GM12878 (cell line): Measurements from ENCODE around the gene DOCK7.

Experiments
- BHLHE40 ChIP-seq, 2 experiments: fragments of 450-650 bp in 1 of 2; IDR thresholded peaks; 2 replicates each; pipeline ENCODE4 v1.6.1; 2011 to 2017; ENCODE audit warnings: low read depth in 2 of 2, borderline replicate concordance in 1 of 2, improper control_type of control experiment in 1 of 2, low read length in 1 of 2, mild to moderate bottlenecking in 1 of 2
- RAD21 ChIP-seq: IDR thresholded peaks from 2 replicates; pipeline ENCODE4 v1.6.1; 2011; ENCODE audit warnings: mild to moderate bottlenecking, low read depth, low read length, moderate library complexity; ENCODE audit not compliant: insufficient read depth
- SMAD5 ChIP-seq: IDR thresholded peaks from 2 replicates; pipeline ENCODE4 v1.6.1; 2016; ENCODE audit warnings: antibody characterized with exemption, low read depth
- TAF1 ChIP-seq: IDR thresholded peaks from 2 replicates; pipeline ENCODE4 v1.6.1; 2011; ENCODE audit warnings: mild to moderate bottlenecking, low read depth, low read length, borderline replicate concordance
- TF ChIP-seq, protein P1 (sequence below), 3 experiments: IDR thresholded peaks in 2 of 3; conservative IDR thresholded peaks in 1 of 3; 2 replicates each; pipeline ENCODE4 v1.5.1; 2011; ENCODE audit warnings: low read depth in 3 of 3, low read length in 3 of 3, mild to moderate bottlenecking in 3 of 3, control low read depth in 2 of 3, moderate library complexity in 2 of 3, inconsistent platforms in 1 of 3, mixed read lengths in 1 of 3; ENCODE audit not compliant: control insufficient read depth in 2 of 3, insufficient read depth in 1 of 3; ENCODE audit errors: extremely low read depth in 1 of 3

DNA sequence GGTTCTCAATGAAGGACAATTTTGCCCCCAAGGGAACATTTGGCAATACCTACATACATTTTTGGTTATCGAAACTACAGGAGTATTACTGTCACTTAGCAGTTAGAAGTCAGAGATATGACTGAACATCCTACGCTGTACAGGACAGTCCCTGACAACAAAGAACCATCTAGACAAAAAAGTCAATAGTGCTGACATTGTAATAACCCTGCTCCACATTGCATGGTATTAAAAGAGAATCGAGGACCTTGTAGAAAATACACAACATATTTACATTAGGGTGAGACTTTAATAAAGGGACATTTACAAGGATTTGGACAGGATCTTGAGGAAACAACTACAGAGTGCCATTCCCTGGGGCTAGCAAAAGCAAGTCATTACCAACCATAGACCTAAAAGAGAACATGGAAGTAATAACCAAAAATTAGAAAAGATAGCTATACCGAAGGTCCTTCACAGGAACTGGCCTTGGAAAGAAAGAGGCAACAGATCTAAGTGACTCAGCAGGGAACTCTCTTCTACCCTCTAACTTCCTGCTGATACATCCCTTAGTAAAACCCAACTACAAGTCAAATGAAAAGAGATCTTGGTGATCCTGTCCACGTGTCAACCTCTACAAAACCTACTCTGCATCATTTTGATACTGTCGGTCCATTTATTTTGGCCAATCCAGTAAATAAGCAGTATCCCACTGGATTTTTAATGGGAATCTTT lies 50.6 kb downstream of the DOCK7 start:
- no peak for TF ChIP-seq SMAD5
- TF ChIP-seq, protein P1, sequence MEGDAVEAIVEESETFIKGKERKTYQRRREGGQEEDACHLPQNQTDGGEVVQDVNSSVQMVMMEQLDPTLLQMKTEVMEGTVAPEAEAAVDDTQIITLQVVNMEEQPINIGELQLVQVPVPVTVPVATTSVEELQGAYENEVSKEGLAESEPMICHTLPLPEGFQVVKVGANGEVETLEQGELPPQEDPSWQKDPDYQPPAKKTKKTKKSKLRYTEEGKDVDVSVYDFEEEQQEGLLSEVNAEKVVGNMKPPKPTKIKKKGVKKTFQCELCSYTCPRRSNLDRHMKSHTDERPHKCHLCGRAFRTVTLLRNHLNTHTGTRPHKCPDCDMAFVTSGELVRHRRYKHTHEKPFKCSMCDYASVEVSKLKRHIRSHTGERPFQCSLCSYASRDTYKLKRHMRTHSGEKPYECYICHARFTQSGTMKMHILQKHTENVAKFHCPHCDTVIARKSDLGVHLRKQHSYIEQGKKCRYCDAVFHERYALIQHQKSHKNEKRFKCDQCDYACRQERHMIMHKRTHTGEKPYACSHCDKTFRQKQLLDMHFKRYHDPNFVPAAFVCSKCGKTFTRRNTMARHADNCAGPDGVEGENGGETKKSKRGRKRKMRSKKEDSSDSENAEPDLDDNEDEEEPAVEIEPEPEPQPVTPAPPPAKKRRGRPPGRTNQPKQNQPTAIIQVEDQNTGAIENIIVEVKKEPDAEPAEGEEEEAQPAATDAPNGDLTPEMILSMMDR (IDR thresholded peaks at IDR 0.05 in 2 of 3, conservative IDR thresholded peaks at IDR 0.05 in 1 of 3; ENCODE audit: control insufficient read depth in 2 of 3, extremely low read depth in 1 of 3, insufficient read depth in 1 of 3, low read depth in 3 of 3, low read length in 3 of 3) = no peak
- TF ChIP-seq BHLHE40 (IDR thresholded peaks at IDR 0.05; ENCODE audit: borderline replicate concordance in 1 of 2, low read depth in 2 of 2, low read length in 1 of 2) = no peak
- TF ChIP-seq TAF1 = no peak
- TF ChIP-seq RAD21 = no peak
